Neuronal stem cell (in vitro differentiated cells): ENCODE results near the gene ELAVL3.

Experiments
- DNase-seq: peaks from one replicate; pipeline ENCODE4 v3.0.0-alpha.2; 2013; ENCODE audit warnings: low spot score
- H2AFZ ChIP-seq: one replicate; pipeline ENCODE4 v1.6.1; 2013; ENCODE audit warnings: mild to moderate bottlenecking, low read length, inconsistent platforms
- H2AK5ac ChIP-seq: 2 replicates; pipeline ENCODE4 v1.6.1; 2013; ENCODE audit warnings: low read depth, mild to moderate bottlenecking, inconsistent platforms, low read length, moderate library complexity, mixed read lengths
- H2BK120ac ChIP-seq: 2 replicates; pipeline ENCODE4 v1.6.1; 2013; ENCODE audit warnings: low read depth, mild to moderate bottlenecking, inconsistent platforms, low read length, moderate library complexity, mixed read lengths
- H2BK12ac ChIP-seq: one replicate; pipeline ENCODE4 v1.6.1; 2013; ENCODE audit warnings: low read length, inconsistent platforms
- H2BK15ac ChIP-seq: 2 replicates; pipeline ENCODE4 v1.6.1; 2013; ENCODE audit warnings: mild to moderate bottlenecking, low read length, inconsistent platforms, mixed read lengths
- H2BK5ac ChIP-seq: one replicate; pipeline ENCODE4 v1.6.1; 2013; ENCODE audit warnings: inconsistent platforms, mild to moderate bottlenecking, low read length, moderate library complexity
- H3K14ac ChIP-seq: one replicate; pipeline ENCODE4 v1.6.1; 2013; ENCODE audit warnings: low read length, inconsistent platforms
- H3K18ac ChIP-seq: 2 replicates; pipeline ENCODE4 v1.6.1; 2013; ENCODE audit warnings: low read length, inconsistent platforms
- H3K23ac ChIP-seq: 2 replicates; pipeline ENCODE4 v1.6.1; 2013; ENCODE audit warnings: low read depth, mild to moderate bottlenecking, mixed read lengths, low read length, inconsistent platforms; ENCODE audit not compliant: poor library complexity
- H3K27ac ChIP-seq: replicated peaks from 3 replicates; pipeline ENCODE4 v1.5.1; 2013; ENCODE audit warnings: low read length, inconsistent platforms
- H3K27me3 ChIP-seq, 3 experiments: 2 replicates each; pipeline ENCODE4 v1.6.1; 2013; ENCODE audit warnings: low read length in 3 of 3, mild to moderate bottlenecking in 2 of 3, inconsistent platforms in 1 of 3, low read depth in 1 of 3, mixed read lengths in 1 of 3, moderate library complexity in 1 of 3; ENCODE audit not compliant: control insufficient read depth in 3 of 3, insufficient read depth in 3 of 3
- H3K36me3 ChIP-seq, 2 donors: replicated peaks in 1 of 2; 2 replicates each; pipeline ENCODE4 v1.6.1; 2013; ENCODE audit warnings: low read length in 2 of 2; ENCODE audit not compliant: control insufficient read depth in 2 of 2, insufficient read depth in 2 of 2
- H3K4ac ChIP-seq: 2 replicates; pipeline ENCODE4 v1.6.1; 2013; ENCODE audit warnings: inconsistent platforms, mild to moderate bottlenecking, low read length, moderate library complexity
- H3K4me1 ChIP-seq, 2 donors: 1 replicate in 1 of 2; 2 replicates in 1 of 2; pipeline ENCODE4 v1.6.1; 2013; ENCODE audit warnings: low read length in 2 of 2, low read depth in 1 of 2; ENCODE audit not compliant: control insufficient read depth in 2 of 2, insufficient read depth in 1 of 2
- H3K4me2 ChIP-seq: one replicate; pipeline ENCODE4 v1.6.1; 2013; ENCODE audit warnings: mild to moderate bottlenecking, low read length, inconsistent platforms; ENCODE audit not compliant: insufficient read depth, poor library complexity, severe bottlenecking
- H3K4me3 ChIP-seq, 2 donors: 2 replicates each; pipeline ENCODE4 v1.5.1; 2013; ENCODE audit warnings: low read length in 2 of 2, mild to moderate bottlenecking in 2 of 2, inconsistent platforms in 1 of 2, moderate library complexity in 1 of 2
- H3K79me1 ChIP-seq: one replicate; pipeline ENCODE4 v1.6.1; 2013; ENCODE audit warnings: low read depth, mild to moderate bottlenecking, inconsistent platforms, low read length, moderate library complexity
- H3K9ac ChIP-seq: one replicate; pipeline ENCODE4 v1.6.1; 2013; ENCODE audit warnings: mild to moderate bottlenecking, low read depth, low read length, inconsistent platforms; ENCODE audit not compliant: poor library complexity
- H3K9me3 ChIP-seq, 2 donors: replicated peaks in 1 of 2; 2 replicates each; pipeline versions ENCODE3 to v1.6.1; 2013; ENCODE audit warnings: low read length in 2 of 2, mild to moderate bottlenecking in 2 of 2, inconsistent platforms in 1 of 2, low read depth in 1 of 2, mixed read lengths in 1 of 2, moderate library complexity in 1 of 2; ENCODE audit not compliant: control insufficient read depth in 2 of 2, insufficient read depth in 1 of 2
- H4K8ac ChIP-seq: one replicate; pipeline ENCODE4 v1.6.1; 2013; ENCODE audit warnings: low read depth, mild to moderate bottlenecking, inconsistent platforms, low read length, moderate library complexity
- H4K91ac ChIP-seq: one replicate; pipeline ENCODE4 v1.6.1; 2013; ENCODE audit warnings: low read length, low read depth, mild to moderate bottlenecking, inconsistent platforms; ENCODE audit not compliant: poor library complexity
- WGBS, 2 donors: extraction: QIAGEN DNeasy Blood & Tissue Kit; methylation state at CpG; one replicate each; pipeline ENCODE4 v1.1.7; 2013; ENCODE audit warnings: missing lambda C conversion rate in 2 of 2, mixed read lengths in 1 of 2; ENCODE audit not compliant: insufficient read length in 2 of 2, insufficient replicate concordance in 1 of 2; ENCODE audit errors: extremely low coverage in 2 of 2; 5-methylcytosine and 5-hydroxymethylcytosine counted together

ELAVL3 gene

DNA sequence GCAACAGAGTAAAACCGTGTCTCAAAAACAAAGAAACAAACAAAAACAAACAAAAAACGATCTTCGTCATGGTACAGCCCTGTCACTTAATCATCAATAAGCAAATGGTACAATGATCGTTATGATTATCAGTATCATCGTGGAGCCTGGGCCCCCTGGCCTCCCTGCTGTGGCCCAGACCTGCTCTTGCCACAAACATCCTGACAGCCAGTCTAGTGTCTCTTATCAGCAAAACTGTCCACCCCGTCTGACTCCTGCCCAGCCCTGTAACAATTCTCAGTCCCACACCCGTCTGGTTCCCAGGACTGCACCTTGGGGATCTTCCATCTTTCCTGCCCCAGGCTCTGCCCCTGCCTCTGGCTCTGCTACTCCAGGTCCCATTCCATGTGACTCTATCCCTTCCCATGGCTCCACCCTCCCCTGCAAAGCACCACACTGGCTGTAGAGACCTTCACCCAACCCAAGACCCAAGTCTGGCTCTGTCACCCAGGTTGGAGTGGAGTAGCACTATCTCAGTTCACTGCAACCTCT is 19.1 kb upstream of the ELAVL3 start:
- no CpG with 5 or more reads among the region's 7 CpGs for WGBS, 2 donors
- H2BK5ac ChIP-seq: no peak overlapping the region
- peaks cover 17 to 29% of the 10 kb centered on the region in 2 donors for H3K36me3 ChIP-seq
- no peak overlapping the region for H3K4me2 ChIP-seq
- H2AK5ac ChIP-seq: no peak overlapping the region
- H3K79me1 ChIP-seq: no peaks in the 10 kb centered on the region
- no peak overlapping the region for H3K14ac ChIP-seq
- H3K9me3 ChIP-seq: no peaks in the 10 kb centered on the region
- H2BK15ac ChIP-seq: no peak overlapping the region
- H3K4ac ChIP-seq: no peak overlapping the region
- H3K27ac ChIP-seq: no peak overlapping the region
- no peak overlapping the region for H2AFZ ChIP-seq
- no peak overlapping the region for H4K8ac ChIP-seq
- H2BK12ac ChIP-seq: peak overlapping the region; percentile 41
- DNase-seq: no peak
- H3K4me3 ChIP-seq: no peak overlapping the region
- H2BK120ac ChIP-seq: no peak overlapping the region
- peaks cover 5 to 6% of the 10 kb centered on the region in 2 donors for H3K4me1 ChIP-seq
- no peak overlapping the region for H3K23ac ChIP-seq
- no peak overlapping the region for H3K18ac ChIP-seq
- no peaks in the 10 kb centered on the region for H3K27me3 ChIP-seq
- no peak overlapping the region for H3K9ac ChIP-seq
- no peak overlapping the region for H4K91ac ChIP-seq

- Histone ChIP-seq H3K9ac (no peak overlapping the region), H3K4me3 (no peak overlapping the region), H3K4me1 (peaks cover 0 to 2% of the 10 kb centered on the region in 2 donors), H3K27me3 (no peaks in the 10 kb centered on the region), H2AFZ (no peak overlapping the region), H3K18ac (no peak overlapping the region), H2AK5ac (no peak overlapping the region), H4K8ac (no peak overlapping the region), H3K27ac (no peak overlapping the region), H2BK12ac (no peak overlapping the region), H3K14ac (no peak overlapping the region), H2BK120ac (no peak overlapping the region), H3K4me2 (no peak overlapping the region), H3K36me3 (peaks cover 19 to 34% of the 10 kb centered on the region in 2 donors), H3K79me1 (no peaks in the 10 kb centered on the region), H2BK5ac (no peak overlapping the region), H3K4ac (no peak overlapping the region), H2BK15ac (no peak overlapping the region), H4K91ac (no peak overlapping the region), H3K9me3 (no peaks in the 10 kb centered on the region), H3K23ac (no peak overlapping the region)
- DNase-seq: no peak
- no CpG with 5 or more reads among the region's 6 CpGs for WGBS, 2 donors
Measured at GRCh38 chr19:11499220-11499726, 18.4 kb upstream of the ELAVL3 start.

DNA sequence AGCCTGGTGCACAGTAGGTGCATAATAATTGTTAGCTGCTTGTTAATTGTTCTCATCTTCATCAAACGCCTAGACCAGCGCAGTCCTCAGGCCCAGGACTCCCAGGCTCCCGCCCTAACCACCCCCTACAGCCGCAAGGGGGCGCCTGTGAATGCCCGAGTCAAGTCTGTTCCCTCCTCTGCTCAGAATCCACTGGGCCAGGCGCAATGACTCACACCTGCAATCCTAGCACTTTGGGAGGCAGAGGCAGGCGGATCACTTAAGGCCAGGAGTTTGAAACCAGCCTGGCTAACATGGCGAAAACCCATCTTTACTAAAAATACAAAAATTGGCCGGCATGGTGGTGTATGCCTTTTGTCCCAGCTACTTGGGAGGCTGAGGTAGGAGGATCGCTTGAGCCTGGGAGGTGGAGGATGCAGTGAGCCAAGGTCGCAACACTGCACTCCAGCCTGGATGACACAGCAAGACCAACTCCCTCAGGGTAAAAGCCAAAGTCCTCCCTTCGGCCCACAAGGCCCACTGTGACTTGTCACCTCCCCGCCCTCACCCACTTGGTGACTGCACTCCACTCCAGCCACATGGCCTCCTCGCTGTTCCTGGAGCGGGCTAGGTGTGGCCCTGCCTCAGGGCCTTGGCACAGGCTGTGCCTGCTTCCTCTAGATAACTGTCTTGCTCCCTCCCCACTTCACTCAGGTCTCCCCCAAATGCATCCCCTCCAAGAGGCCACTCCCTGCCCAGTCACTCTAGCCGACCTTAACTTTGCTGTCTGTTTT is 15.7 kb upstream of the ELAVL3 start:
- Histone ChIP-seq H2AFZ (no peak overlapping the region), H4K8ac (no peak overlapping the region), H2BK15ac (no peak overlapping the region), H2BK120ac (no peak overlapping the region), H2BK12ac (no peak overlapping the region), H4K91ac (no peak overlapping the region), H2AK5ac (peak overlapping the region; percentile 61), H3K14ac (no peak overlapping the region), H3K4me3 (peak overlapping the region in 1 of 2 donors; percentile 2), H3K9me3 (no peaks in the 10 kb centered on the region), H3K18ac (no peak overlapping the region), H3K23ac (no peak overlapping the region), H3K36me3 (peaks cover 22 to 36% of the 10 kb centered on the region in 2 donors), H3K4ac (no peak overlapping the region), H3K4me2 (no peak overlapping the region), H3K27me3 (no peaks in the 10 kb centered on the region), H3K27ac (no peak overlapping the region), H3K9ac (no peak overlapping the region), H2BK5ac (peak overlapping the region; percentile 5), H3K4me1 (peaks cover 0 to 2% of the 10 kb centered on the region in 2 donors), H3K79me1 (no peaks in the 10 kb centered on the region)
- no CpG with 5 or more reads among the region's 17 CpGs for WGBS, 2 donors
- DNase-seq: peak; percentile 56

GRCh38 chr19:11495885-11496284 is 15.0 kb upstream of the ELAVL3 start:
- Histone ChIP-seq H3K4me2 (no peak overlapping the region), H3K9ac (no peak overlapping the region), H3K9me3 (no peaks in the 10 kb centered on the region), H3K14ac (no peak overlapping the region), H3K23ac (no peak overlapping the region), H2BK120ac (no peak overlapping the region), H3K18ac (no peak overlapping the region), H3K79me1 (no peaks in the 10 kb centered on the region), H3K4ac (no peak overlapping the region), H4K8ac (no peak overlapping the region), H2BK5ac (peak overlapping the region; percentile 5), H3K36me3 (peaks cover 22 to 41% of the 10 kb centered on the region in 2 donors), H2BK12ac (no peak overlapping the region), H3K4me1 (peaks cover 0 to 2% of the 10 kb centered on the region in 2 donors), H3K4me3 (peak overlapping the region in 1 of 2 donors; percentile 24), H4K91ac (no peak overlapping the region), H2BK15ac (no peak overlapping the region), H3K27me3 (no peaks in the 10 kb centered on the region), H3K27ac (no peak overlapping the region), H2AK5ac (no peak overlapping the region), H2AFZ (no peak overlapping the region)
- WGBS, 2 donors: no CpG with 5 or more reads among the region's 22 CpGs
- no peak for DNase-seq
